Neural cell (in vitro differentiated cells): ENCODE data around the gene QKI. TPM values are rescaled to one million over a fixed set of nuclear protein-coding genes. Genes with fewer than 3 reads are reported as not detected.

ENCODE experiments used
- H2AFZ ChIP-seq: fragments of 200-600, 300-800 bp; sonication (generic), shearing (Covaris generic); 2 replicates; pipeline ENCODE4 v1.6.0; 2014; ENCODE audit warnings: low read depth, mild to moderate bottlenecking, antibody characterized with exemption, low read length, moderate library complexity
- H3F3A ChIP-seq: fragments of 200-600 bp; shearing (Covaris generic); 2 replicates; pipeline ENCODE4 v1.6.1; 2016; ENCODE audit warnings: mild to moderate bottlenecking, moderate library complexity, mixed read lengths, antibody characterized with exemption, low read length; ENCODE audit not compliant: insufficient read depth, poor library complexity, severe bottlenecking
- H3K27ac ChIP-seq: fragments of 200-600, 300-800 bp; sonication (generic), shearing (Covaris generic); 2 replicates; pipeline ENCODE4 v1.5.1; 2014; ENCODE audit warnings: mild to moderate bottlenecking, low read length, moderate library complexity
- H3K27me3 ChIP-seq: fragments of 300-800, 200-600 bp; sonication (generic), shearing (Covaris generic); 2 replicates; pipeline ENCODE4 v1.6.0; 2014; ENCODE audit warnings: mild to moderate bottlenecking, low read depth, low read length, moderate library complexity; ENCODE audit not compliant: insufficient read depth
- H3K36me3 ChIP-seq: fragments of 300-800, 200-600 bp; sonication (generic), shearing (Covaris generic); 2 replicates; pipeline ENCODE4 v1.5.1; 2014; ENCODE audit warnings: mild to moderate bottlenecking, antibody characterized with exemption, low read length, moderate library complexity; ENCODE audit not compliant: insufficient read depth
- H3K4me2 ChIP-seq: fragments of 300-800, 200-600 bp; sonication (generic), shearing (Covaris generic); 2 replicates; pipeline ENCODE4 v1.6.0; 2014; ENCODE audit warnings: mild to moderate bottlenecking, low read length
- H3K4me3 ChIP-seq: fragments of 300-800, 200-600 bp; sonication (generic), shearing (Covaris generic); 2 replicates; pipeline ENCODE4 v1.5.1; 2014; ENCODE audit warnings: mild to moderate bottlenecking, low read length, moderate library complexity
- H3K79me2 ChIP-seq: fragments of 200-600 bp; shearing (Covaris generic); replicated peaks from 2 replicates; pipeline ENCODE4 v1.6.0; 2014; ENCODE audit warnings: mild to moderate bottlenecking, low read length, moderate library complexity; ENCODE audit not compliant: insufficient read depth
- H3K9ac ChIP-seq: fragments of 300-800, 200-600 bp; sonication (generic), shearing (Covaris generic); 2 replicates; pipeline ENCODE4 v1.6.1; 2016; ENCODE audit warnings: mild to moderate bottlenecking, low read length, mixed read lengths
- H3K9me2 ChIP-seq: fragments of 200-600 bp; shearing (Covaris generic); 2 replicates; pipeline ENCODE4 v1.6.1; 2016; ENCODE audit warnings: mild to moderate bottlenecking, low read length, mixed read lengths; ENCODE audit not compliant: insufficient read depth
- H3K9me3 ChIP-seq: fragments of 200-600, 300-800 bp; sonication (generic), shearing (Covaris generic); 2 replicates; pipeline ENCODE4 v1.6.1; 2016; ENCODE audit warnings: mild to moderate bottlenecking, mixed run types, low read length, moderate library complexity, mixed read lengths
- H4K20me1 ChIP-seq: fragments of 200-600 bp; shearing (Covaris generic); 2 replicates; pipeline ENCODE4 v1.6.1; 2016; ENCODE audit warnings: mild to moderate bottlenecking, mixed run types; ENCODE audit not compliant: insufficient read depth
- CTCF ChIP-seq: fragments of 450-650 bp; IDR thresholded peaks from 2 replicates; pipeline ENCODE4 v1.5.1; 2014; ENCODE audit warnings: antibody characterized with exemption, mild to moderate bottlenecking, moderate library complexity; ENCODE audit not compliant: poor library complexity, severe bottlenecking
- EZH2 ChIP-seq: fragments of 200-600, 300-800 bp; shearing (Covaris generic), sonication (generic); IDR thresholded peaks from 2 replicates; pipeline ENCODE4 v1.6.1; 2014; ENCODE audit warnings: antibody characterized with exemption, low read length, borderline replicate concordance, mild to moderate bottlenecking; ENCODE audit not compliant: insufficient read depth, poor library complexity, severe bottlenecking
- MXI1 ChIP-seq: fragments of 450-650 bp; conservative IDR thresholded peaks from 2 replicates; pipeline ENCODE4 v1.6.1; 2014; ENCODE audit warnings: antibody characterized with exemption, mild to moderate bottlenecking; ENCODE audit not compliant: poor library complexity, severe bottlenecking
- POLR2AphosphoS5 ChIP-seq: IDR thresholded peaks from 2 replicates; pipeline ENCODE4 v1.6.1; 2012
- REST ChIP-seq: IDR thresholded peaks from 2 replicates; pipeline ENCODE4 v1.6.1; 2012; ENCODE audit warnings: borderline replicate concordance
- SMC3 ChIP-seq: fragments of 450-650 bp; conservative IDR thresholded peaks from 2 replicates; pipeline ENCODE4 v1.6.1; 2014; ENCODE audit warnings: antibody characterized with exemption, mild to moderate bottlenecking, moderate library complexity; ENCODE audit not compliant: poor library complexity
- TAF1 ChIP-seq: IDR thresholded peaks from 2 replicates; pipeline ENCODE4 v1.6.1; 2012; ENCODE audit warnings: low read depth
- polyA plus RNA-seq: library from polyadenylated mRNA; depleted of rRNA; stranded (reverse); fragments of >200 nt; gene quantifications from 2 replicates; pipeline ENCODE4 v1.2.3, GENCODE V29; 2014

Gene QKI
- polyA plus RNA-seq, 1 donor from 2014 or later = 39.0 TPM

- Histone ChIP-seq H3K79me2 (no peaks in the 10 kb centered on the region), H3F3A (no peaks in the 10 kb centered on the region), H3K4me3 (no peak overlapping the region), H3K36me3 (peaks cover 3% of the 10 kb centered on the region), H3K9me3 (no peaks in the 10 kb centered on the region), H3K9me2 (no peaks in the 10 kb centered on the region), H3K4me2 (no peak overlapping the region), H3K27me3 (no peaks in the 10 kb centered on the region), H3K27ac (no peak overlapping the region), H4K20me1 (no peaks in the 10 kb centered on the region), H2AFZ (no peak overlapping the region), H3K9ac (no peak overlapping the region)
- no peak for TF ChIP-seq CTCF
- TF ChIP-seq POLR2AphosphoS5 = peak; percentile 43
Measured at GRCh38 chr6:163579111-163579879, 164.8 kb downstream of the QKI start.

- H3K27ac ChIP-seq = no peak overlapping the region
Measured at GRCh38 chr6:163579880-163580295, 165.4 kb downstream of the QKI start.

More at GRCh38 chr6:163579880-163580295, 165.4 kb downstream of the QKI start:
- Histone ChIP-seq H3K79me2 (no peaks in the 10 kb centered on the region), H3K9me3 (no peaks in the 10 kb centered on the region), H3K4me3 (no peak overlapping the region), H3F3A (no peaks in the 10 kb centered on the region), H3K4me2 (no peak overlapping the region), H4K20me1 (no peaks in the 10 kb centered on the region), H3K27me3 (no peaks in the 10 kb centered on the region), H2AFZ (no peak overlapping the region), H3K9me2 (no peaks in the 10 kb centered on the region), H3K9ac (no peak overlapping the region), H3K36me3 (no peaks in the 10 kb centered on the region)
- TF ChIP-seq TAF1 = no peak
- TF ChIP-seq SMC3 = no peak
- no peak for TF ChIP-seq REST
- no peak for TF ChIP-seq POLR2AphosphoS5
- no peak for TF ChIP-seq CTCF
- no peak for TF ChIP-seq EZH2
- TF ChIP-seq MXI1 = no peak
